ENCODE results near the gene CARS1. TPM values are rescaled to one million over a fixed set of nuclear protein-coding genes. Genes with fewer than 3 reads are reported as not detected.

CARS1 gene
- polyA plus RNA-seq, 1 of the 3 experiments (the other 2 are of a cell fraction): 52.1 TPM

DNA sequence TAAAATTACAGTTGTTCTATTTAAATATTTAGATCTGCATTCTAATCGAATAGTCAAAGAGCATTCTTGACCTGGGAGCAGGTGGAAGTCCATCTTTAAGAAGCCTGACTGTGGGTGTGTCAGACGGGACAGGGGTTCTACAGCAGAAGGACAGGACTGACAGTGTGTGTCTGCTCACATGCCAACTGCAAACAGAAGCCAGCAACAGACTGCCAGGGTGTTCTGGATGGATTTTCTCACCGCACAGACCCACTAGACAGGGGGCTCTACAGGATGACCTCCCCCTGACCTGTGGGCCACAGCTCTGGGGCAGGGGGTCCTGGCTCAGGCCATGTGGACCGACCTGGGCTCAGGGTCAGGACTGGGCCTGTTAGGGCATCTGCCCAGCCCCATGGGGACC is 42.3 kb downstream of the CARS1 start:
- Histone ChIP-seq H4K20me1 (ENCODE audit: insufficient read depth) (no peaks in the 10 kb centered on the region), H3K36me3 (replicated peaks in 1 of 2; ENCODE audit: control insufficient read depth in 1 of 2, insufficient read depth in 2 of 2, low read length in 1 of 2) (peaks cover 58 to 71% of the 10 kb centered on the region in 2 experiments), H3K9me3 (no peaks in the 10 kb centered on the region), H3K4me3 (ENCODE audit: low read depth in 2 of 2, low read length in 1 of 2) (no peak overlapping the region), H3F3A (replicated peaks; ENCODE audit: insufficient read depth) (no peaks in the 10 kb centered on the region), H3K79me2 (ENCODE audit: insufficient read depth) (no peaks in the 10 kb centered on the region), H3K9ac (no peak overlapping the region), H3K27me3 (ENCODE audit: insufficient read depth) (no peaks in the 10 kb centered on the region), H3K4me1 (ENCODE audit: control insufficient read depth in 1 of 2, insufficient read depth in 2 of 2, low read depth in 1 of 2, low read length in 1 of 2) (peaks cover 0 to 10% of the 10 kb centered on the region in 2 experiments; a peak in 1 of 4 replicates), H3K4me2 (no peak overlapping the region), H2AFZ (ENCODE audit: low read depth) (no peak overlapping the region), H3K27ac (ENCODE audit: low read depth in 2 of 2, low read length in 1 of 2) (peak overlapping the region in 1 of 2 experiments; percentile 68; a peak in 2 of 4 replicates), H3K9me2 (no peaks in the 10 kb centered on the region)
- no peak for DNase-seq
- no peak for TF ChIP-seq NRF1 (IDR thresholded peaks at IDR 0.05; ENCODE audit: low read depth, low read length)
- no peak for TF ChIP-seq FOXJ3 (CRISPR knock-in tag; IDR thresholded peaks at IDR 0.05)
- TF ChIP-seq, protein P1, sequence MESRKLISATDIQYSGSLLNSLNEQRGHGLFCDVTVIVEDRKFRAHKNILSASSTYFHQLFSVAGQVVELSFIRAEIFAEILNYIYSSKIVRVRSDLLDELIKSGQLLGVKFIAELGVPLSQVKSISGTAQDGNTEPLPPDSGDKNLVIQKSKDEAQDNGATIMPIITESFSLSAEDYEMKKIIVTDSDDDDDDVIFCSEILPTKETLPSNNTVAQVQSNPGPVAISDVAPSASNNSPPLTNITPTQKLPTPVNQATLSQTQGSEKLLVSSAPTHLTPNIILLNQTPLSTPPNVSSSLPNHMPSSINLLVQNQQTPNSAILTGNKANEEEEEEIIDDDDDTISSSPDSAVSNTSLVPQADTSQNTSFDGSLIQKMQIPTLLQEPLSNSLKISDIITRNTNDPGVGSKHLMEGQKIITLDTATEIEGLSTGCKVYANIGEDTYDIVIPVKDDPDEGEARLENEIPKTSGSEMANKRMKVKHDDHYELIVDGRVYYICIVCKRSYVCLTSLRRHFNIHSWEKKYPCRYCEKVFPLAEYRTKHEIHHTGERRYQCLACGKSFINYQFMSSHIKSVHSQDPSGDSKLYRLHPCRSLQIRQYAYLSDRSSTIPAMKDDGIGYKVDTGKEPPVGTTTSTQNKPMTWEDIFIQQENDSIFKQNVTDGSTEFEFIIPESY (IDR thresholded peaks at IDR 0.05; ENCODE audit: borderline replicate concordance, low read depth): no peak
- TF ChIP-seq, protein P2, sequence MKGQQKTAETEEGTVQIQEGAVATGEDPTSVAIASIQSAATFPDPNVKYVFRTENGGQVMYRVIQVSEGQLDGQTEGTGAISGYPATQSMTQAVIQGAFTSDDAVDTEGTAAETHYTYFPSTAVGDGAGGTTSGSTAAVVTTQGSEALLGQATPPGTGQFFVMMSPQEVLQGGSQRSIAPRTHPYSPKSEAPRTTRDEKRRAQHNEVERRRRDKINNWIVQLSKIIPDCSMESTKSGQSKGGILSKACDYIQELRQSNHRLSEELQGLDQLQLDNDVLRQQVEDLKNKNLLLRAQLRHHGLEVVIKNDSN (IDR thresholded peaks at IDR 0.05; ENCODE audit: borderline replicate concordance, low read depth): no peak
- TF ChIP-seq TEAD4 (IDR thresholded peaks at IDR 0.05; ENCODE audit: borderline replicate concordance, insufficient read depth): no peak
- TF ChIP-seq TCF12 (IDR thresholded peaks at IDR 0.05): no peak
- no peak for TF ChIP-seq SIN3A (IDR thresholded peaks at IDR 0.05; ENCODE audit: borderline replicate concordance, low read depth, low read length)
- TF ChIP-seq ELF1 (IDR thresholded peaks at IDR 0.05): no peak
- TF ChIP-seq POLR2AphosphoS5 (IDR thresholded peaks at IDR 0.05; ENCODE audit: low read depth, low read length): no peak
- TF ChIP-seq, protein P3, sequence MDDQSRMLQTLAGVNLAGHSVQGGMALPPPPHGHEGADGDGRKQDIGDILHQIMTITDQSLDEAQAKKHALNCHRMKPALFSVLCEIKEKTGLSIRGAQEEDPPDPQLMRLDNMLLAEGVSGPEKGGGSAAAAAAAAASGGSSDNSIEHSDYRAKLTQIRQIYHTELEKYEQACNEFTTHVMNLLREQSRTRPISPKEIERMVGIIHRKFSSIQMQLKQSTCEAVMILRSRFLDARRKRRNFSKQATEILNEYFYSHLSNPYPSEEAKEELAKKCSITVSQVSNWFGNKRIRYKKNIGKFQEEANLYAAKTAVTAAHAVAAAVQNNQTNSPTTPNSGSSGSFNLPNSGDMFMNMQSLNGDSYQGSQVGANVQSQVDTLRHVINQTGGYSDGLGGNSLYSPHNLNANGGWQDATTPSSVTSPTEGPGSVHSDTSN (IDR thresholded peaks at IDR 0.05): no peak
- TF ChIP-seq GATA2 (CRISPR knock-in tag; IDR thresholded peaks at IDR 0.05): no peak
- TF ChIP-seq JUND (IDR thresholded peaks at IDR 0.05): no peak
- TF ChIP-seq, protein P4, sequence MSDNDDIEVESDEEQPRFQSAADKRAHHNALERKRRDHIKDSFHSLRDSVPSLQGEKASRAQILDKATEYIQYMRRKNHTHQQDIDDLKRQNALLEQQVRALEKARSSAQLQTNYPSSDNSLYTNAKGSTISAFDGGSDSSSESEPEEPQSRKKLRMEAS (IDR thresholded peaks at IDR 0.05; ENCODE audit: low read depth): no peak
- TF ChIP-seq RFX5 (IDR thresholded peaks at IDR 0.05; ENCODE audit: low read length): no peak
- ChIA-PET POLR2A (interaction anchor here (0.7 to 2.1 kb wide), 2 partner anchors 14 to 364 kb away, joined by 4 to 6 read pairs; partner anchors contain the start of gene ZNF195), CTCF (interaction anchor here (0.7 to 4.1 kb wide), 3 partner anchors 22 to 77 kb away, joined by 3 to 28 read pairs (median 3); no protein-coding TSS in a partner anchor)
- WGBS (ENCODE audit: low lambda C conversion rate): 98% methylated on average over 2 of the region's 4 CpGs
